NCI-H1048 (cell line): ENCODE data around the gene EPG5.
"Not testable (repeated sequence)": the region's sequence is repeated elsewhere in the genome, so short reads cannot be mapped to it uniquely, and the experiment has no call there.

Source experiments
- DNase-seq: peaks from one replicate; lab custom pipeline; 2025; lab: John Stamatoyannopoulos, UW

EPG5 gene

GRCh38 chr18:45865466-45865865 is 101.7 kb downstream of the EPG5 start:
- DNase-seq: no peak

DNA sequence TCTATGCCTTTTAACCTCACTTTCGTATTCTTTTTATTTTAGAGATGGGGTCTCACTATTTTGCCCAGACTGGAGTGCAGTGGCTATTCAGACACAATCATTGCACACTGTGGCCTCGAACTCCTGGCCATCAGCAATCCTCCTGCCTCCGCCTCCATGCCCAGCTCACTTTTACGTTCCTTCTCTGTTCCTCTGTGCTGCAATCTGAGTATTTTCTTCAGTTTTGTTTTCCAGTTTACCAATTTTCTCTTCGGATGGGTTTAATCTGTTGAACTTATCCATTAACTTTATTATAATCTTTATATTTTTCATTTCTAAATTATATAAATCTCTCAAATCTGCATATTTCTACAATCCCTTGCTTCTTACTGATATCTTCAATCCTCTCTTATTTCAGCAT is 103.0 kb downstream of the EPG5 start:
- DNase-seq: no peak

GRCh38 chr18:45863469-45863868 is 103.7 kb downstream of the EPG5 start:
- no peak for DNase-seq

DNA sequence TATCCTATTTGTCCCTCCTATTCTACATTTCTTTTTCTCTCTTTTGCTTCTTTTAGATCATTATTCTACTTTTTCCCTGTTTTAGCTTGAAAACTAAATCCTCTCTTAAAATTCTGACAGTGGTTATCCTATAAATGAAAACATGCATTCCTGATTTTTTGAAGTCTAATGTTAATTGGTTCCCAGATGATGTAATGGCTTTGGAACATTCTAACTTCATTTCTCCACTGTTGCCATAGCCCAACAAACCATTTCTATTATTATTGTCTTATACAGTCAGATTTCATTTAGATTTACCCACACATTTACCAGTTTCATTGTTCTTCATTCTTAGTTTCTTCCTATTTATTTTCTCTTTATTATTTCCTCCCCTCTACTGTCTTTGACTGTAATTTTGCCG is 105.2 kb downstream of the EPG5 start:
- no peak for DNase-seq

DNA sequence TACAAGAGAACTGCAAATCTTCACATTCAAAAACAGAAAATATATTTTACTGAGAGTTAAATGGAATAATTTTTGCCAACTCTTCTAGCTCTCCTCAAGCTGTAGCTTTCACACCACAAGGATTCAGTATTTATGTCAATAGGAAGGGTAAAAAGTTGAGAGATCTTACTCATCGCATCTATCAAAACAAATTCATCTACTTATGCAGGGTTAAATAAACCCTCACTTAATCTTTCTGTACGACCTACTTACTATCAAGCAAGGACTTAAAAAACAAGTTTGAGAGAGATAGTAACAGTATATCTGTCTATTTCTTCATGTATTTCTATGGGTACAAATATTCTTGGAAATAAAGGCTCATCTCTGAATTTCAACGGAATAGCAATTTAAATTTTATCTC is 106.2 kb downstream of the EPG5 start:
- DNase-seq: no peak

GRCh38 chr18:45860492-45860891 is 106.6 kb downstream of the EPG5 start:
- DNase-seq: no peak

DNA sequence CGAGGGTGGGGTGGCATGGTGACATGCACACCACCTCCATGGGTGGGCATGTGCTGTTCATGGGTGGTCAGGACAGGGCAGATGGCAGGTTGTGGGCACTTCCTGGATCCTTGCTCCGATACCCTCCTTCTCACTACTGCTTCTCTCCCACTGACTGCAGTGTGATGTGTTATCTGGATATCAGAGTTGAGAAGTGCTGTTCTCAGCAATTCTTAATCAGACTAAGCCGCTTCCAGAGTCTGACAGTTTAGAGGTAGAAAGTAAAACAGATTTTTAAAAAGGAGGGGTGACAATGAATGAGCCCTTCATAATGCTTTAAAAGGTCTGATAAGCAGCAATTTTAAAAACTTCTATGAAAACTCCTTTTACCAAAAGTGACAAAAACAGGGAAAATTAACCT is 107.8 kb downstream of the EPG5 start:
- DNase-seq: no peak

GRCh38 chr18:45856531-45856930 is 110.6 kb downstream of the EPG5 start:
- no peak for DNase-seq

DNA sequence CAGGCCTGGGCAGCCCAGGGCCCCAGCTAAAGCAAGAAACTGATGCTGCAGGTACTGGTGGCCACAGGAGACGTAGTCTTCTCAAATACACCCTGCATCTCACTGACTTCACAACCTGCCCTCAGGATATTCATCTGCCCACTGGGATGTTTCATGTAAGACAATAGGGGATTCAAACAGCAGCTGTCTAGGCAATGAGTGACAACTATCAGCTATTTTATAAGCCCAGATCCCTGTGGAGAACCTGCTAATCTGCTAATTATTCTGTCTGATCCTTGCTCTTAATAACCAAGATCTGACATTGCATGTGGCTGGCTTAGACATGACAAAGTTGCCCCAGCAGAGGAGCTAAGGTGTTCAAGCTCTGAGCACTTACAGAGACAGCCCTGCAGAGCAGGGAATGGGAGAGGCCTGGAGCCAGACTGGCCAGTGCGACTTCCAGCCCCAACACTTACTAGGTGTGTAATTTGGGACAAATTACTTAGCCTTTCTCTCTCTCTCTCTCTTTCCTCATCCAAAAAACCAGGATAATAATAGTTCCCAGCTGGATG is 113.0 kb downstream of the EPG5 start:
- no peak for DNase-seq

DNA sequence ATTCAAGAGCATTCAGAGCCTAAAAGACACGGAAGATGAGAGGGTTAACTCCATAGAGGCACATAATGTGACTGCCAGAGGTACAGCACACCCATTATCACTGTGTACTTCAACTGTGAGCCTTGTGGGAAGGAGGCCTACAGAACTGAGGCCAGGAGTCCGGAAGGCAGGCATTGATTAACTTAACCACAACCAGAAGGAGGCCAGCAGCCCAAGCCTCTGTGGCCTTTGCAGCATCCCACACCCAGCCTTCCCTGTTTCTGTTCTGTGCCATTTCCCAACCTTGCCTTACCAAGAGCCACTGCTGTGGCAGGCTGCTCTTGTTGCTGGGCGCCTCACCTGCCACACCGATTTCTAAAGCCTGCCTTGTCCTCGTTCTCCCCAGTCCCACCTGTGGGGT is 114.5 kb downstream of the EPG5 start:
- no peak for DNase-seq

- no peak for DNase-seq
Observed at GRCh38 chr18:45851161-45851925, 115.8 kb downstream of the EPG5 start.

GRCh38 chr18:45850021-45850420 is 117.1 kb downstream of the EPG5 start:
- DNase-seq: no peak

DNA sequence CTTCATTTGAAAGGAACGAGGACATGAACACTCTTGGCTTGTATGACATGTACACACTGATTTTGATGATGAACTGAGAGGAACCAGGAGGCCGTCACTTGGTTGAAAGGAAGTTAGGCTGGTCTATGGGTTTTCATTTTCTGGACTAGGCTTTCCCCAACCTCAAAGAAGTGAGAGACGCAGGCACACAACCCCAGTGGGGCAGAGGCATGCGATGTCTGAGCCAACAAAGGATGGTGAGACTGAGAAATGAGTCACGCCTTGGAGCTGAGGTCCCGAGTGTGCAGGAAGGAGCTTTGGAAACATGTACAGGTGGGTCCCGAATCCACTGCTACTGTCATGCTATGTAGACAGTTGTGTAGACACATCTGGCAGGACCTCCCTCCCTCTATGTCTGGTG is 117.6 kb downstream of the EPG5 start:
- DNase-seq: no peak

DNA sequence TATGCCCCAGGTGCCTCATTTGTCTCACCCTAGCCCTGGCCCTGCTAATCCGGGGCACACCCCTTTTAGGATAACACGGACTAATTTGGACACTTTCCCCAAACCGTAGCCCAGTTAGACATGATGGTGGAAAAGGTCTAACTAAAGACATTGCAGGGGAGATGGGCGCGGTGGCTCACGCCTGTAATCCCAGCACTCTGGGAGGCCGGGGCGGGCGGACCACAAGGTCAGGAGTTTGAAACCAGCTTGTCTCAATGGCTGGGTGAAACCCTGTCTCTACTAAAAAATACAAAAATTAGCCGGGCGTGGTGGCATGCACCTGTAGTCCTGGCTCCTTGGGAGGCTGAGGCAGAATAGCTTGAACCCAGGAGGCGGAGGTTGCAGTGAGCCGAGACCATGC is 118.5 kb downstream of the EPG5 start:
- not testable (repeated sequence) for DNase-seq

- DNase-seq: no peak
Observed at GRCh38 chr18:45847119-45847518, 120.0 kb downstream of the EPG5 start.

- DNase-seq: no peak
Observed at GRCh38 chr18:45845410-45845809, 121.7 kb downstream of the EPG5 start.

DNA sequence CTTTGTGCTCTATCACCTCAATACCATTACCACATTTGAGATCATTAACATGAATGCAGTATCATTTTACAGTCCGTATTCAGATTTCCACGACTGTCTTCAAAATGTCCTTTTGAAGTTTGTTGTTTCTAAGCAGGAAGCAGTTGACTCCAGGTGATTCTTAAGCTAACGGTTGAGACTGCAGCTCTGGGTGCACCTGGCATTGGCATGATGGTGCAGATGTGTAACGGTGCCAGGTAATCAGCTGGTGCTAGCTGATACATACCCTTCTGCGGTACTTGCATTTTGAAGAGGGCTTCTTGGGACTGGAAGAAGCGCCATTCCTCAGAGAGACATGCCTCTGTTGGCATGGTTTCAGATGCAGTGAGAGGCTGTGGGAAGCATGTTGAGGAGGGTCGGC is 122.2 kb downstream of the EPG5 start:
- no peak for DNase-seq

DNA sequence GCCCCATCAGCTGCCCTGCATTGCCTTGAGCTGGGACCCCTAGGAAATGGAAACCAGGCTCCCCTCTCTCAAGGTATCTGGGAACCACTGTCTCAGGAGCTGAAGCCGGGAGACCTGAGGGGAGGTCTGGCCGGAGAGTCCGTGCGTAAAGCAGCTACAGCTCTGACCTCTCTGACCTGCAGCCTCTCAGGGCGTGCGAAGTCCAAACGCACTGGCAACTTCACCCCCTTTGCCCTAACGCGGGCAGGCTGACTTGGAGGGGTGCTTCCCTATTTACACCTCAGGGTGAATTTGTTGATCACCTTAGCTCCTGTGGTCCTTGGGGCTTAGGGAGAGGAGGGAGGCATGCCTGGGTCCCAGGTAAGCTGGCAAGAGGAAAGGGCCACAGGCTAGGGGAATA is 124.1 kb downstream of the EPG5 start:
- DNase-seq: no peak

- DNase-seq: no peak
Observed at GRCh38 chr18:45841765-45842442, 125.2 kb downstream of the EPG5 start.

- DNase-seq: no peak
Observed at GRCh38 chr18:45841060-45841764, 125.9 kb downstream of the EPG5 start.

GRCh38 chr18:45839414-45840395 is 127.4 kb downstream of the EPG5 start:
- no peak for DNase-seq
